Stimulated activated CD4-positive, alpha-beta T cell treated with anti-CD3 and anti-CD28 coated beads, Interleukin-1b, Interleukin-23, amount 100 ng/mL, for 4 hours (primary cell): ENCODE data around the gene ABCG8.

Experiments used
- DNase-seq, 2 donors: peaks; one replicate each; pipeline ENCODE4 v3.0.0-alpha.2; 2020; ENCODE audit warnings: low read depth in 2 of 2

ABCG8 gene

DNA sequence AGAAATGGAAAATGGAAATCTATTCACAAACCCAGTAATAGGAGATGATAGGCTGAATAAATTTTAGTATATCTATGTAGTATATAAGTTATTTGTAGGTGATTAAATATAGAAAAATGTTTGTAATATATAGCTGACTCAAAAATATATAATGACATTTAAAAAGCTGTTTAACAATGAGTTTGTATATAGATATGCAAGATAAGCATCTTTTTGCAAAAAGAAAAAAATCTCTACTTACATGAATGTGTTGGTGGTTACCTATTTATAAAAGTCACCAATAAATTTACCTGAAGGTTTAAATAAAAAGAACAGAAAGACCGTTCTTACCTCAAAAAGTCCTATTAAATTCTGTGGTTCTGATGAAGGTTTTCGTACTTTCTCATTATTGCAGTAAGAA, 85.7 kb downstream of the ABCG8 start:
- no peak for DNase-seq

DNA sequence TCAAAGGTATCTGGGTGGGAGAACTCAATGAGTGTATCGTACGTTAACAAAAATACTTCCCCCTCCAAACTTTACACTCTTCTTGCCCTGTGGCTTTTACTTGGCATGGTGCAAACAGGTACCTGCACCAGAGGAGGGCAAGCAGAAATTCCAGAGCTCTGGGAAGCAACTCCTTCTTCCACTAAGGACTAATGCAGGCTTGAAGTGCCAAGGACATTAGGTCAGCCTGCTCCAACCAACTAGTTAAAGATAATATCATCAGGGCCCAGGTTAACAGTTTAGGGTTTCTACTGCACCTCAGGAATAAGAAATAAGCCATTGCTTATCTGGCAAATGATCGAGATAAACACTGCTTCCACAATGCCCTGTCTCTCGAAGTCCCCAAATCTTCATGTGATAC, 86.7 kb downstream of the ABCG8 start:
- DNase-seq = no peak

GRCh38 chr2:43927442-43927841, 88.7 kb downstream of the ABCG8 start:
- DNase-seq = no peak

- DNase-seq = no peak
Observed at GRCh38 chr2:43931293-43931692, 92.5 kb downstream of the ABCG8 start.
